GM18520 (cell line): Measurements from ENCODE around the gene SRRT.

ENCODE experiments used
- ATAC-seq: cut with Tn5 transposase; IDR thresholded peaks from one replicate; pipeline ENCODE4 v1.9.1; 2021; ENCODE audit not compliant: unreplicated experiment

Gene SRRT

DNA sequence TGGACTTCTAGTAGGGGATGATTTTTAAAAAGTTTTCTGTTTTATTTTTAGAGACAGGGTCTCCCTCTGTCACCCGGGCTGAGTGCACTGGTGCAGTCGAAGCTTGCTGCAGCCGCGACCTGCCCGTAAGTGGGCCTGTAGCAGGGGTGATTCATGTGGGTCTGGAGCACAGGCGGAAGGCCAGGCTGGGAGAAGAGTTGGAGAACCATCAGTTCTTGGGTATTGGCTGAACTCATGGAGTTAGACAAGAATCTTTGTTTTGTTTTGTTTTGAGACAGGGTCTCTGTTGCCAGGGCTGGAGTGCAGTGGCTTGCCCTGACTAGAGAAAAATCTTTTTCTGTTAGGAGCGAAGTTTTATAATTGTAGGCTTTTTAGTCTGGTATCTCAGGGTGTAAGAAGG, 5.7 kb downstream of the SRRT start:
- ATAC-seq = no peak

DNA sequence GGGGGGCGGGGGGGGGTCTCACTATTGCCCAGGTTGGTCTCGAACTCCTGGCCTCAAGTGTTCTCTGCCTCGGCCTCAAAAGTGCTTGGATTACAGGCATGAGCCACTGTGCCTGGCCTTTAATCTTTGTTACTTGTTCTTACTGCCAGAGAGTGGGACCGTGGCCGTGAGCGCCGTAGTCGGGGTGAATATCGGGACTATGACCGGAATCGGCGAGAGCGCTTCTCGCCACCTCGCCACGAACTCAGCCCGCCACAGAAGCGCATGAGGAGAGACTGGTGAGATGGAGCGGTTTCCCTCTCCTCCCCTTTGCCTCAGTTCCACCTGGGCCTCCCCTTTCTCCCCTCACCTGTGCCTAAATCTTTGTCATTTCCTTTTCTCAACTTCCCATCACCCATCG, 6.2 kb downstream of the SRRT start:
- no peak for ATAC-seq

DNA sequence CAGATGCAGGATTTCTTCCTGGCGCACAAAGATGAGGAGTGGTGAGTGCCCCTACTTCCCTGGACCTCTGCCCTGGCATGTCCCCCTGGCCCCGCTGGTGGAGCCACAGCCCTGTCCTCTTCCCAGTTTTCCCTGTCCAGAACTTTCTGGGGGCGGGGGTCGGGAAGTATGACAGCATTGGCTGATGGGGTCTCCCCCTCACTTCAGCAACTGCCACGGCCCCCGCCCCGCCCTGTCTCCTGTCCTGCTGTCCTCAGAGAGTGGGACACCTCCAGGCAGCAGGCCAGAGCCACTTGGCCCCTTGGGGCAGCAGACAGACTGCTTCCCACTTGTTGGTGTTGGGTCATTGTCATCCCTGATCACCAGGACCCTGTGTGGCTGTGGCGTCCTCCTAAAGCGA, 7.3 kb downstream of the SRRT start:
- no peak for ATAC-seq

DNA sequence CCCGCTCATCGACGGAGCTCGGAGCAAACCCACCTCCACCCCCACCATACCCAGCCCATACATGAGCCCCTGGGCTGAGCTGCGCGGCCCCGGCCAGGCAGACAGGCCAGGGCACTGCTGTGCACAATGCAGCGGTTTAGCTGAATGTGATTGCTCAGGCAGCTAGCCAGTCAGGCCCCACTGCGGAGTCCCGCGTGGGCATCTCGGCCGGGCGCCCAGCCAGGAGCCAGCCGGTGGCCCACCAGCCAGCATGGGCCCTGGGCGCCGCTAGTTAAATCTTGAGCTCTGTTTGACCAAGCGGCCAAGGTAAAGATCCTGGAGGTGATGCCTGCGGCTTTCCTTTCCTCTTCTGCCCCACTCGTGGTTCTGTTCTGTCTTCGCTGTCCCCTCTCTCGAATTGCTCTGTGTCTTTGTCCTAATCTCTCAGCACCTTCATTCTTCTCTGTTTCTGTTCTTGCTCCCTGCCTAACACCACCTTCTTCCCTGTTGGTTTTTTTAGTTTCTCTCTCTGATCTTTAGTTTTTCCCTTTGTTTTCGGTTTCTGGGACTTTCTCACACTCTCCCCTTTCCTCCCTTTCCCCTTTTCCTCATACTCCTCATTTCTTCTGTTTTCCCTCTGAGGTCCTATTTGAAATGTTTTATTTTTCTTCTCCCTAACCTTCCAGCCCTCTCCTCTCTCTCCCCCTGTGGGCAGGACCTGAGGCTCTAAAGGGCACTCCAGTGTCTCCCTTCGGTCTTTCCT, 8.1 kb downstream of the SRRT start:
- no peak for ATAC-seq

DNA sequence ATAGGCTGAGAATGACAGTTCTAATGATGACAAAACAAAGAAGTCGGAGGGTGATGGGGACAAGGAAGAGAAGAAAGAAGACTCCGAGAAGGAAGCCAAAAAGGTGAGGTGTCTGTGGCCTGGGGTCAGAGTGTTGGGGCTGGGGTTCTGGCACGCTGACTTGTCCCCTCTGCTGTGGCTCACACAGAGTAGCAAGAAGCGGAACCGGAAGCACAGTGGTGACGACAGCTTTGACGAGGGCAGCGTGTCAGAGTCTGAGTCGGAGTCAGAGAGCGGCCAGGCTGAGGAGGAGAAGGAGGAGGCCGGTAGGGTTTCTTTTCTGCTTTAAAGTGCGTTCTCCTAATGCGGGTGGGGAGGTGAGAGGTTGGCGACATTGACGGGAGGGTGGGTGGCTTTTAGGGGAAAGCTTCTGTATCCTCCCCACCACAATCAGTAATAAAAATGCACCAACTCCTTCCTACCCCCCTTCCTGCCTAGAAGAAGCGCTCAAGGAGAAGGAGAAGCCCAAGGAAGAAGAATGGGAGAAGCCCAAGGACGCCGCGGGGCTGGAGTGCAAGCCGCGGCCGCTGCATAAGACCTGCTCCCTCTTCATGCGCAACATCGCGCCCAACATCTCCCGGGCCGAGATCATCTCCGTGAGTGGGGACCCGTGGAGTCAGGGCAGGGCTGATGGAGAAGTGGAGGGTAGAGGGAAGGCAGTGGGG, 10.0 kb downstream of the SRRT start:
- ATAC-seq = no peak

DNA sequence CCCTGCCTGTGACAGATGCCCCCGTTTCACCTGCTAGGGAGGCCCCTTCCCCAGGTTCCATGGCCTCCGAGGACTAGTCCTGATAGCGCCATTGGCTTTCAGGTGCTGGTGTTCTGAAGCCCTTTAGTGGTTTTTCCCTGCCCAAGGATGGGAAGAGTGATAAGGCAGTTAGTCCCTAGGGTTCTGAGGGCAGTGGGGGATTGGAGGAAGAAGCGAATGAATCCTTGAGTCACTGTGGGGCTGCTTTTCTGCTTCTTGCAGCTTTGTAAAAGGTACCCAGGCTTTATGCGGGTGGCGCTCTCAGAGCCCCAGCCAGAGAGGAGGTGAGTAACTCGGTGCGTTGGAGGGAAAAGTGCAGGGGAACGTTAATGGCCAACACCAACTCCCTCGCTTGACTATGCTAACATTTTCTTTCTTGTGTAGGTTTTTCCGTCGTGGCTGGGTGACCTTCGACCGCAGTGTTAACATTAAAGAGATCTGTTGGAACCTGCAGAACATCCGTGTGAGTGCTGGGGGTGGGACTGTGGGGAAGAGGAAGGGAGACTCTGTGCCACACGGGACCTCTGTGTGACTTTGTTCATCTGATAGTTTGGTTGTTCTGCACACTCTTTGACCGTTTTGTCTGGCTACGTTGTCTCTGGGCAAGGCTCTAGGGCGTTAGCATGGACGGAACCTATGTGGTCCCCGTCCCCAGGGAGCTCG, 10.7 kb downstream of the SRRT start:
- ATAC-seq = no peak

DNA sequence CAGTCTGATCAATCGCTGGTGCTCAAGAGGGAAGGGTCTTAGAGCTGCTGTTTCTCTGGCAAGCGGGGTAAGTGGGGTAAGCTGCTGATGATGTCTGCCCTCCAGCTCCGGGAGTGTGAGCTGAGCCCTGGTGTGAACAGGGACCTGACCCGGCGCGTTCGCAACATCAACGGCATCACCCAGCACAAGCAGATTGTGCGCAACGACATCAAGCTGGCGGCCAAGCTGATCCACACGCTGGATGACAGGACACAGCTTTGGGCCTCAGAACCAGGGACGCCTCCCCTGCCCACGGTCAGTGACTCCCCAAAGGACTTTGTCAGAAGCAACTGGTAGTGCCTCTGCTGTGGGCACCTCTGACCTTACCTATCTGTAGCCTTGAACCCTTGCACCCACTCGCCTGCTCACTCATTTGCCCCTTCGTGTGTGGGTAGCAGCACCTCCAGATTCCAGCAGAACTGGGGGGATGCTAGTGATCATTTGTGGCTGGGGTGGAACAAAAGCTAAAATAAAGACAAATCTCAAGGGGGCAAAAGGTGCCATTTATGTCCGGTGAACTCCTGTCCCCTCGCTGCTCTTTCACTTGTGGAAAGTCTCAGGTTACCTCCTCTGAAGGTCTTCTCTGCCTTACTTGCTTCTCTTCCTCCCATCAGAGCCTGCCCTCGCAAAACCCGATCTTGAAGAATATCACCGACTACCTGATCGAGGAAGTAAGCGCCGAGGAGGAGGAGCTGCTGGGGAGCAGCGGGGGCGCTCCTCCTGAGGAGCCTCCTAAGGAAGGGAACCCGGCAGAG, 11.4 kb downstream of the SRRT start:
- ATAC-seq = no peak

DNA sequence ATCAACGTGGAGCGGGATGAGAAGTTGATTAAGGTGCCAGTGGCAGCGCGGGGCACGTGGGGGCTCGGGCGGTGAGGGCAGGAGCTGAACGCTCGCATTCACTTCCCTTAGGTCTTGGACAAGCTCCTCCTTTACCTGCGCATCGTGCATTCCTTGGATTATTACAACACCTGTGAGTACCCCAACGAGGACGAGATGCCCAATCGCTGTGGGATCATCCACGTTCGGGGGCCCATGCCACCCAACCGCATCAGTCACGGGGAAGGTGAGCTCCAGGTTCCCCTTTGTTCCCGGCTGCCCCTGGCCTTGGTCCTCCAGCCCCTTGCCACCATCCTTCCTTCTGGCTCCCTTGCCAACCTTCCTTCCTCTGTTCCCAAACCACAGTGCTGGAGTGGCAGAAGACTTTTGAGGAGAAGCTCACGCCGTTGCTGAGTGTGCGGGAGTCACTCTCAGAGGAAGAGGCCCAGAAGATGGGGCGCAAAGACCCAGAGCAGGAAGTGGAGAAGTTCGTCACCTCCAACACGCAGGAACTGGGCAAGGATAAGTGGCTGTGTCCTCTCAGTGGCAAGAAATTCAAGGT, 12.1 kb downstream of the SRRT start:
- no peak for ATAC-seq

DNA sequence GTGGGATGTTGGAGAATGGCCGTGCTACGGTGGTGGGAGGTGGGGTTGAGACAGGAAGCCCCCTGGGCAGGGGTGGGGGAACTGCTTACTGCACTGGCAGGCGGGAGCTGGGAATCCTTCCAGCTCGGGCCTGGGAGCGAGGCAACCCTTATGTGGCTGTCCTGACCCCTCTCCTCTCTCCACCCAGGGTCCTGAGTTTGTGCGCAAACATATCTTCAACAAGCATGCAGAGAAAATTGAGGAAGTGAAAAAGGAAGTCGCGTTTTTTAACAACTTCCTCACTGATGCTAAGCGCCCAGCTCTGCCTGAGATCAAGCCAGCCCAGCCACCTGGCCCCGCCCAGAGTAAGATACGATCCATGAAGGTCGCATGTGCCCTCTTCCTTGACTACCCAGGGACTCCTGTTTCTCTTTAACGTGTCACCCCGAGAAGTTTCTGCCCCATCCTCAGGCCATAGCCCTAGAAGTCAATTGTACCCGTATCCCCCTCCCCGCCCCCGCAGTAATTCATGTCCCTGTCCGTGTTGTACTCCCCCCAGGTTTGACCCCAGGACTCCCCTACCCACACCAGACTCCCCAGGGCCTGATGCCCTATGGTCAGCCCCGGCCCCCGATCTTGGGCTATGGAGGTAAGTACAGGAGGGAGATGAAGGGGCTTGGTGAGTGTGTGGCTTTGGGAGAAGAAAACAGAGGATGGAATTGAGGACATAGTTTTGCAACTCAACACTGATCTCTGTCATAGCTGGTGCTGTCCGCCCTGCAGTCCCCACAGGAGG, 12.8 kb downstream of the SRRT start:
- ATAC-seq = no peak

DNA sequence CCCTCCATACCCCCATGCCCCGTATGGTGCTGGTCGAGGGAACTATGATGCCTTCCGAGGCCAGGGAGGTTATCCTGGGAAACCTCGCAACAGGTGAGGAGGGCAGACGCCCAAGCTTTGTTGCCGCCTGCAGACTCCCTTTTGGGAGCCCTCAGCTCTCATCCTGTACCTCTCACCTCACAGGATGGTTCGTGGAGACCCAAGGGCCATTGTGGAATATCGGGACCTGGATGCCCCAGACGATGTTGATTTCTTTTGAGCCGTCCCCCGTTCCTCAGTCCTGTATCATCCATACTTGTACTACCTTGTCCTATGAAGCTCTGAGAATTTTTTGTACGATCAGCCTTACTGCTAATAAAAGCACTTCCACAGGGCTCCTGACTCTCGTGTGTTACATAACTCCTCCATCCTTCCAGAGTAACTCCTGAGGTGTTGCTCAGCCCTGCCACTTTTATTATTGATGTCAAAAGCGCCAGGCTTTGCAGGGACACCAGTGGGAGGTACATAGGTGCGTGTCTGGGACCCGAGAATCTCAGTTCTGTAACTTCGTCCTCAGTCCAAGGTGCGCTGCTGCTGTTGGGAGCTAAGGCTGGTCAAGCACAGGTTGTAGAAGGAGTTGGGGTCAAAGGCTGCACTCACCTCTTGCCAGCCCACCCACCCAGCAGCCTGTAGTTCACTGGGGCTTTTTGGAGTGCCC, 13.5 kb downstream of the SRRT start:
- no peak for ATAC-seq

DNA sequence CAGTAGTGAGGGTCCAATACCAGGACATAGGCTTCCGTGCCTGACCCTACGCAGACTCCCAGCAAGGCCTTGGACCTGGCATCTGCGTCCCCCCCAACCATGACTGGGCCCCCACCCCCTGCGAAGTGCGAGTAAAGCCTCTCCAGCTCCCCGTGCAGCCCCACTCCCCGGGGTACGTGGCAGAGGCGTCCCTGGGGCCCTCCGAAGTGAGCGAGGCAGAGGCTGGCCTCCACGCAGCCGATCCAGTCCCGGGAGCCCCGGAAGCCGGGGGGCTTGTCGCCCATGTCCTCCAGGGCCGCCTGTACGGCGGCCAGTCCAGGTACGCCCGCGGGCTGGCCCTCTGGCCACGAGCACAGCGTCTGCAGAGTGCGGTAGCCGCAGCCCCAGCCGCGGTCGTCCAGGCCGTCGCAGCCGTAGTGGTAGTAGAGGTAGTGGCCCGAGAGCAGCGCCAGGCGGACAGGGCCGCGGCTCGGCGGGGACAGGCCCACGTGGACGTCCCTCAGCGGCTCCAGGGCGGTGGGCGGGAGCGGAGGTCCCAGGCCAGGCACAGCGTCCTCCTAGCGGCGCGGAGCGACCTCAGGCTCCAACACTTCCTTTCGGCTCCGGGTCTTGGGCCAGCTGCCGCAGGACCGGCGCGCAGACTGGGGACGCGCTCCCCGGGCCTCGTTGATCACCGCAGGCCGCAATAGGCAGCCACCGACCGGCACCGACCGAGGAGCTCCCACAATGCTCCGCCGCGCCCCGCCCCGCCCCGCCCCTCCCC, 14.3 kb downstream of the SRRT start, which contains the start of gene UFSP1:
Gene UFSP1, minus strand, starts transcription at position 728 of the 763 bp plus-strand sequence. Its CDS starts 444 bp downstream, at position 284.
- peak; percentile 25 for ATAC-seq

DNA sequence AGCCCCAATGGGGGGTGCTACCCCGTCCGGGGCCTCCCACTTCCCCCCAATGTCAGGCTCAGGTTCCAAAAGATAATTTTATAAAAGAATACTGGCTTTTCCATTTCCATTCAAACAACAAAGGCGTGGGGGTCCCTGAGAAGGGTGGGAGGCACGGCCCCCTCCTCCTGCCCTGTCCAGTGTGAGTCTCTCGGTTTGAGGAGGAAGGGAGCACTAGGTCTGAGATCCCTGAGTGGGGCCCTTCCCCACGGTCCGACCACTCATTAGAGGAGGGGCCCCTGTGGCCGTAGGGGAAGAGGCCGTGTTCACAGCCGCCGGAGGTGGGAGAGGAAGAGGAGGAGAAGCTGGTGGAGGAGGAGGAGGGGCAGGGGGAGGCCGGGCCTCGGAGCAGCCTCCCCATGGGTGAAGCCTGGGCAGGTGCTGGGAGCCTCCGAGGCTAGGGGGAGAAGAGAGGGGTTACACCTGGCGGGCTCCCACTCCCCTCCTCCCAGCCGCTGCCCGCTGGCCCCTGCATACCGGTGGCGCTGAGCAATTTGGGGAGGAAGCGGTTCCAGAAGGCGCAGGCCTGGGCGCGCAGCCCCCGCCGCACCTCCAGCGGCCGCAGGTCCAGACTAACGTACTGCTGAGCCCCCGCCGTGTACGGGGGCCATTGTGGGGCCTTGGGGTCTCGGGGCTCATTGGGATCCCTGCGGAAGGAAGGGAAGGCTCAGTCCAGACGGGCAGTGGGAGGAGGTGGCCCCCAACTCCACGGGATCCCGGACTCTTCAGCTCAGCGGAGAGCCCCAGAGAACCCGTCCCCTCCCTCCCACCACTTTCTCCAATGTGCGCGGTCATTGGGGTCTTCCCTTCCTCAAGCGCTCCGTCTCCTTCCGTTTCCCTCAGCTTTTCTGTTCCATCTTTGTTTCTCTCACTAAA, 16.0 kb downstream of the SRRT start:
- no peak for ATAC-seq

DNA sequence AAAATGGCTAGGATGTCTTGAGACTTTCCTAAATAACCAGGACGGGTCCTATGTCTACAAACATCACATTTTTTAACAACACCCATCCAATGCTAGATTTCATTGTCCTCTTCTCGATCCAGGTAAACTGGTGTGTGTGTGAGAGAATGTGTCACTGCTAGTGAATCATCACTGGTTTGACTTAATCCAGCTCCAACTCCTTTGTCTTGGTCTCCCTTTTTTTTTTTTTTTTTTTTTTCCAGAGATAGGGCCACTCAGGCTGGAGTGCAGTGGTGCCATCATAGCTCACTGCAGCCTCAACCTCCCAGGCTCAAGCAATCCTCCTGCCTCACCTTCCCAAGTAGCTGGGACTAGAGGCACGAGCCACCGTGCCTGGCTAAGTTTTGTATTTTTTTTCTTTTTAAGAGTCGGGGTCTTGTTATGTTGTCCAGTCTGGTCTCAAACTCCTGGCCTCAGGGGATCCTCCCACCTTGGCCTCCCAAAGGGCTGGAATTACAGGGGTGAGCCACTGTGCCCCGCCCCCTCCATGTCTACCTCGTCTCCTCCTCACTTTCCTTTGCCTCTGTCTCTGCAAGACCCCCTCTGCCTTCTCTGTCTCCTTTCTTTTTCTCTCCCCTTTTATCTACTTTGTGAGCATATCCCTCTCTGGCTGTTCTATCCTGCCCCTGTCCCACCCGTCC, 16.8 kb downstream of the SRRT start:
- ATAC-seq = no peak

DNA sequence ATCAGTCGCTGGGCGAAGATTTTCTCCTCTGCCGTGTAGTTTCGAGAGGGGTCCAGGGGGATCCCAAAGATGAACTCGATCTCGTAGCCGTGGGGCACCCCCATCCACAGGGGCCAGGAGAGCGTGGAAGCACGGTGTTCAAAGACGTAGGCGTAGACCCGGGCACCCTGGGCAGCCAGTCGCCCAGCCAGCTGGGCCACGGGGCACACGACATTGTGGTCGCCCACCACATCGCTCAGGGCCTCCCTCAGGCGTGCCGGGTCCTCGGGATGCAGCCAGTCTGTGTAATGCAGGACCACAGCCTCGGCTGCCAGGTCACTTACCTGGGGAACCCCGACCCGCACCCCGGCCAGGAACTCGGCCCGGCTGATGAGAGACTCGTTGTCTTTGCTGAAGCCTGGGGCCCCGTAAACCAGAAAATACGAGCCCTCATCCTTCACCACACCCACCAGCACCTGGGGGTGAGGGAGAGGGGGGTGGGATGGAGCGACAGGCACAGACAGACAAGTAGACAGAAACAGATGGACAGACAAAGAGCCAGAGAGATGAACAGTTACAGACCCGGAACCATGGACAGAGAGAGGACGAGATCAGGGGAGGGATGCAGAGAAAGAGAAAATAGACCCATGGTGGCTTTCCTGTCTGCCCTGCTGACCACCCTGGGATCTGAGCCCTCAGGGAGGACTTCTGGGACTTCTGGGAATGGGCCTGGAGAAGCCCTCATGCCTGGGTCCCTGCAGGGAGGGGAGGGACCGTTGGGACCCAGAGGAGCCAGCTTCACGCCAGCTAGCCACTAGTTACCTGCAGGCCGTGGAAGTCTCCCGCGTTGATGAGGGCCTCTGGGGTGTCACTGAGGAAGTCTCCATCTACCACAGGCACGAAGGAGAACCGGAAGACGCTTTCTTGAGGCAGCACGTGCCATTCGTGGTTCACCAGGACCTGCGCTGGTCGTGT, 17.7 kb downstream of the SRRT start:
- no peak for ATAC-seq

DNA sequence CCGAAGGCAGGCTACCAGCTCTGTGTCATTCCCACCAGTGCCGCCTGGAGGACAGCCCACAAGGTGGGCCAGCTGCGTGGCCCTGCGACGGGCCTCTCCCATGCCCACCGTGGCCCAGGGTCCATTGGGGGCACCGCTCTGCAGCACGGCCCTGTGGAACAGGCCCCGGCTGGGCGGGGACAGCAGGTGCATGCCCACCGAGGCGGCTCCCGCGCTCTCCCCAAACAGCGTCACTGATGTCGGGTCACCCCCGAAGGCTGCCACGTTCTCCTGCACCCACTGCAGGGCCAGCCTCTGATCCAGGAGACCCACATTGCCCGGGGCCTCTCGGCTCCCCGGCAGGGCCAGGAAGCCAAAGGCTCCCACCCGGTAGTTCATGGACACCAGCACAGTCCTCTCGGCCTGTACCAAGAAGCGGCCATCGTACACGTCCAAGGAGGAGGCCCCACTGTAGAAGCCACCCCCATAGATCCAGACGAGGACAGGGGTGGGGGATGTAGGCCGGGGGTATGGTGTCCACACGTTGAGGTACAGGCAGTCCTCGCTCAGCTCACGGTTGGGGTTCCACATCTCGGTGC, 18.5 kb downstream of the SRRT start:
- ATAC-seq = no peak
